HepG2 (cell line): ENCODE measurements around the gene SYNE2. TPM values are rescaled to one million over a fixed set of nuclear protein-coding genes. Genes with fewer than 3 reads are reported as not detected.
"Not testable (repeated sequence)": the region's sequence is repeated elsewhere in the genome, so short reads cannot be mapped to it uniquely, and the experiment has no call there.

Experiments used
- ATAC-seq: fragments of 200-7000 bp; cut with Tn5 transposase; 3 replicates; pipeline ENCODE4 v1.9.1; 2020; ENCODE audit warnings: mild to moderate bottlenecking, moderate library complexity
- BruUV-seq: library from RNA; stranded (reverse); fragments of 400-500 nt; replicated peaks from 2 replicates; lab custom pipeline; 2021; lab: Mats Ljungman, UMichigan
- CTCF ChIA-PET: fragments of 300-600 bp; formaldehyde crosslinking; extraction: SDS; loops from one replicate; lab custom pipeline; 2021; ENCODE audit warnings: low total read pairs, inconsistent platforms, low intra/inter-chr PET ratio; lab: Yijun Ruan, JAX
- POLR2A ChIA-PET: fragments of 350-600 bp; sonication (Branson Sonifier 250); formaldehyde crosslinking; loops from one replicate; lab custom pipeline; 2020; ENCODE audit warnings: antibody characterized with exemption, inconsistent platforms; lab: Yijun Ruan, JAX
- DNase-seq: peaks from one replicate; pipeline ENCODE4 v3.0.0-alpha.2; 2015; ENCODE audit warnings: low spot score
- FAIRE-seq: peaks from 3 replicates; lab custom pipeline; 2011; peaks lifted over from hg19 to GRCh38; lab: Jason Lieb, UNC
- H2AFZ ChIP-seq: one replicate; pipeline ENCODE4 v1.6.1; 2011; ENCODE audit warnings: low read length, inconsistent platforms
- H3K27ac ChIP-seq: fragments of 300-600 bp; 3 replicates; pipeline ENCODE4 v1.8.0; 2011; ENCODE audit warnings: mixed run types, mild to moderate bottlenecking, mixed read lengths, low read length, inconsistent platforms; ENCODE audit not compliant: insufficient read depth; ENCODE audit errors: extremely low read length
- H3K27me3 ChIP-seq, 2 experiments: fragments of 200-600 bp in 1 of 2; 2 replicates in 1 of 2; 3 replicates in 1 of 2; pipeline versions ENCODE4 v1.6.0 to v1.8.0; 2011; ENCODE audit warnings: low read length in 2 of 2, mild to moderate bottlenecking in 2 of 2, moderate library complexity in 2 of 2, inconsistent platforms in 1 of 2; ENCODE audit not compliant: insufficient read depth in 2 of 2, control insufficient read depth in 1 of 2
- H3K36me3 ChIP-seq, 2 experiments: fragments of 200-600 bp in 1 of 2; replicated peaks in 1 of 2; 2 replicates in 1 of 2; 3 replicates in 1 of 2; pipeline versions ENCODE4 v1.5.1 to v1.8.0; 2011; ENCODE audit warnings: low read length in 2 of 2, inconsistent platforms in 1 of 2; ENCODE audit not compliant: insufficient read depth in 2 of 2, control insufficient read depth in 1 of 2
- H3K4me1 ChIP-seq: 2 replicates; pipeline ENCODE4 v1.5.1; 2012; ENCODE audit warnings: low read length, inconsistent platforms; ENCODE audit not compliant: insufficient read depth
- H3K4me2 ChIP-seq: 2 replicates; pipeline ENCODE4 v1.6.0; 2011; ENCODE audit warnings: low read depth, low read length, inconsistent platforms
- H3K4me3 ChIP-seq, 3 experiments: fragments of 200-600 bp in 1 of 3; sonication (generic), shearing (Covaris generic) in 1 of 3; replicated peaks in 1 of 3; 2 replicates each; pipeline ENCODE4 v1.5.1; 2011 to 2016; ENCODE audit warnings: low read length in 3 of 3, inconsistent platforms in 2 of 3, low read depth in 2 of 3, mild to moderate bottlenecking in 2 of 3, control low read depth in 1 of 3, mixed read lengths in 1 of 3; ENCODE audit not compliant: insufficient read depth in 1 of 3
- H3K79me2 ChIP-seq: one replicate; pipeline ENCODE4 v1.6.1; 2011; ENCODE audit warnings: low read length, inconsistent platforms; ENCODE audit not compliant: insufficient read depth
- H3K9ac ChIP-seq: 2 replicates; pipeline ENCODE4 v1.6.0; 2011; ENCODE audit warnings: mild to moderate bottlenecking, low read depth, low read length, inconsistent platforms; ENCODE audit not compliant: insufficient read depth
- H3K9me3 ChIP-seq: 2 replicates; pipeline ENCODE4 v1.5.1; 2012; ENCODE audit warnings: mild to moderate bottlenecking, low read length
- H4K20me1 ChIP-seq: 2 replicates; pipeline ENCODE4 v1.6.0; 2011; ENCODE audit warnings: inconsistent platforms, mild to moderate bottlenecking, low read length, moderate library complexity; ENCODE audit not compliant: insufficient read depth
- CREB3 ChIP-seq: sonication (generic); formaldehyde crosslinking; IDR thresholded peaks from 2 replicates; pipeline ENCODE4 v1.5.0; 2020; ENCODE audit warnings: missing genetic modification reagents
- FLYWCH1 ChIP-seq: sonication (generic); formaldehyde crosslinking; IDR thresholded peaks from 2 replicates; pipeline ENCODE4 v1.8.1; 2023; ENCODE audit warnings: mild to moderate bottlenecking, missing genetic modification reagents
- MTF1 ChIP-seq: sonication (generic); formaldehyde crosslinking; IDR thresholded peaks from 2 replicates; pipeline ENCODE4 v1.5.0; 2020; ENCODE audit warnings: missing genetic modification reagents
- POLR2AphosphoS5 ChIP-seq: IDR thresholded peaks from 2 replicates; pipeline ENCODE4 v1.6.1; 2012; ENCODE audit warnings: low read depth, low read length
- REPIN1 ChIP-seq: sonication (generic); formaldehyde crosslinking; IDR thresholded peaks from 2 replicates; pipeline ENCODE4 v1.8.0; 2022; ENCODE audit warnings: missing genetic modification reagents, low read depth, mild to moderate bottlenecking, borderline replicate concordance
- SALL2 ChIP-seq: sonication (generic); formaldehyde crosslinking; IDR thresholded peaks from 2 replicates; pipeline ENCODE4 v1.8.1; 2023; ENCODE audit warnings: mild to moderate bottlenecking, missing genetic modification reagents, inconsistent platforms
- TCF7 ChIP-seq: sonication (generic); IDR thresholded peaks from 2 replicates; pipeline ENCODE4 v1.6.1; 2016; ENCODE audit warnings: antibody characterized with exemption, low read depth
- ZNF703 ChIP-seq: sonication (generic); formaldehyde crosslinking; IDR thresholded peaks from 2 replicates; pipeline ENCODE4 v1.5.1; 2020; ENCODE audit warnings: missing genetic modification reagents, mild to moderate bottlenecking, moderate library complexity, borderline replicate concordance
- ZNF746 ChIP-seq: sonication (generic); formaldehyde crosslinking; IDR thresholded peaks from 2 replicates; pipeline ENCODE4 v1.8.0; 2022; ENCODE audit warnings: mild to moderate bottlenecking, missing genetic modification reagents
- WGBS: methylation state at CpG from one replicate; pipeline ENCODE4 v1.1.6; 2017; ENCODE audit warnings: low lambda C conversion rate; 5-methylcytosine and 5-hydroxymethylcytosine counted together
- in situ Hi-C: cut with HindIII; loops from 2 replicates; pipeline ENCODE4 v1.10.0; 2017; ENCODE audit warnings: low pct_unique_long_range_greater_than_20kb; ENCODE audit not compliant: extremely low pct_ligation_motif_present
- intact Hi-C: fragments of 100-400 bp; cut with micrococcal nuclease; formaldehyde crosslinking; loops from one replicate; pipeline ENCODE4 v1.10.0; 2022; ENCODE audit not compliant: unreplicated experiment
- polyA plus RNA-seq, 8 experiments: library from polyadenylated mRNA; depleted of rRNA in 3 of 8; stranded (reverse) in 7 of 8; unstranded in 1 of 8; fragments of >200 nt; fragmentation: Illumina TruSeq in 4 of 8; extraction: Trizol in 4 of 8; gene quantifications; 2 replicates each; pipeline versions ENCODE4 v1.2.1 to v1.2.3, GENCODE V29; 2011 to 2016; ENCODE audit warnings: low read depth in 4 of 8, missing spikeins in 1 of 8, mixed read lengths in 1 of 8; ENCODE audit not compliant: insufficient read depth in 1 of 8
- total RNA-seq, 5 experiments: library from RNA; depleted of rRNA; stranded (reverse); fragments of >200 nt; fragmentation: Illumina TruSeq; extraction: Trizol; gene quantifications; 2 replicates each; pipeline ENCODE4 v1.2.3, GENCODE V29; 2016; ENCODE audit warnings: low read depth in 1 of 5
- TF ChIP-seq, protein P1 (sequence below): sonication (generic); formaldehyde crosslinking; IDR thresholded peaks from 2 replicates; pipeline ENCODE4 v1.5.1; 2020; ENCODE audit warnings: missing genetic modification reagents, mild to moderate bottlenecking, borderline replicate concordance
- TF ChIP-seq, protein P2 (sequence below): sonication (generic); formaldehyde crosslinking; IDR thresholded peaks from 2 replicates; pipeline ENCODE4 v1.4.0; 2020; ENCODE audit warnings: mild to moderate bottlenecking, missing genetic modification reagents
- TF ChIP-seq, protein P3 (sequence below): sonication (generic); formaldehyde crosslinking; IDR thresholded peaks from 2 replicates; pipeline ENCODE4 v1.9.0; 2022; ENCODE audit warnings: low read depth, missing genetic modification reagents
- TF ChIP-seq, protein P4 (sequence below): IDR thresholded peaks from 2 replicates; pipeline ENCODE4 v1.6.1; 2012; ENCODE audit warnings: low read depth, low read length, improper control_type of control experiment

Gene SYNE2
- total and polyA plus RNA-seq, 2 of the 13 experiments (the other 11 are each of a cell fraction or from before 2014, with no cell fraction given) = 6.2 to 13.3 TPM

GRCh38 chr14:64117671-64118402 is 265.0 kb downstream of the SYNE2 start (continued):
- no peak for TF ChIP-seq ZNF703 (CRISPR knock-in tag)
- TF ChIP-seq POLR2AphosphoS5 = no peak
- no peak for TF ChIP-seq FLYWCH1 (CRISPR knock-in tag)
- TF ChIP-seq, protein P1, sequence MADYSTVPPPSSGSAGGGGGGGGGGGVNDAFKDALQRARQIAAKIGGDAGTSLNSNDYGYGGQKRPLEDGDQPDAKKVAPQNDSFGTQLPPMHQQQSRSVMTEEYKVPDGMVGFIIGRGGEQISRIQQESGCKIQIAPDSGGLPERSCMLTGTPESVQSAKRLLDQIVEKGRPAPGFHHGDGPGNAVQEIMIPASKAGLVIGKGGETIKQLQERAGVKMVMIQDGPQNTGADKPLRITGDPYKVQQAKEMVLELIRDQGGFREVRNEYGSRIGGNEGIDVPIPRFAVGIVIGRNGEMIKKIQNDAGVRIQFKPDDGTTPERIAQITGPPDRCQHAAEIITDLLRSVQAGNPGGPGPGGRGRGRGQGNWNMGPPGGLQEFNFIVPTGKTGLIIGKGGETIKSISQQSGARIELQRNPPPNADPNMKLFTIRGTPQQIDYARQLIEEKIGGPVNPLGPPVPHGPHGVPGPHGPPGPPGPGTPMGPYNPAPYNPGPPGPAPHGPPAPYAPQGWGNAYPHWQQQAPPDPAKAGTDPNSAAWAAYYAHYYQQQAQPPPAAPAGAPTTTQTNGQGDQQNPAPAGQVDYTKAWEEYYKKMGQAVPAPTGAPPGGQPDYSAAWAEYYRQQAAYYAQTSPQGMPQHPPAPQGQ (CRISPR knock-in tag) = no peak
- no peak for TF ChIP-seq CREB3 (CRISPR knock-in tag)
- TF ChIP-seq, protein P2, sequence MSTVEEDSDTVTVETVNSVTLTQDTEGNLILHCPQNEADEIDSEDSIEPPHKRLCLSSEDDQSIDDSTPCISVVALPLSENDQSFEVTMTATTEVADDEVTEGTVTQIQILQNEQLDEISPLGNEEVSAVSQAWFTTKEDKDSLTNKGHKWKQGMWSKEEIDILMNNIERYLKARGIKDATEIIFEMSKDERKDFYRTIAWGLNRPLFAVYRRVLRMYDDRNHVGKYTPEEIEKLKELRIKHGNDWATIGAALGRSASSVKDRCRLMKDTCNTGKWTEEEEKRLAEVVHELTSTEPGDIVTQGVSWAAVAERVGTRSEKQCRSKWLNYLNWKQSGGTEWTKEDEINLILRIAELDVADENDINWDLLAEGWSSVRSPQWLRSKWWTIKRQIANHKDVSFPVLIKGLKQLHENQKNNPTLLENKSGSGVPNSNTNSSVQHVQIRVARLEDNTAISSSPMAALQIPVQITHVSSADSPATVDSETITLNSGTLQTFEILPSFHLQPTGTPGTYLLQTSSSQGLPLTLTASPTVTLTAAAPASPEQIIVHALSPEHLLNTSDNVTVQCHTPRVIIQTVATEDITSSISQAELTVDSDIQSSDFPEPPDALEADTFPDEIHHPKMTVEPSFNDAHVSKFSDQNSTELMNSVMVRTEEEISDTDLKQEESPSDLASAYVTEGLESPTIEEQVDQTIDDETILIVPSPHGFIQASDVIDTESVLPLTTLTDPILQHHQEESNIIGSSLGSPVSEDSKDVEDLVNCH (CRISPR knock-in tag) = no peak
- TF ChIP-seq, protein P3, sequence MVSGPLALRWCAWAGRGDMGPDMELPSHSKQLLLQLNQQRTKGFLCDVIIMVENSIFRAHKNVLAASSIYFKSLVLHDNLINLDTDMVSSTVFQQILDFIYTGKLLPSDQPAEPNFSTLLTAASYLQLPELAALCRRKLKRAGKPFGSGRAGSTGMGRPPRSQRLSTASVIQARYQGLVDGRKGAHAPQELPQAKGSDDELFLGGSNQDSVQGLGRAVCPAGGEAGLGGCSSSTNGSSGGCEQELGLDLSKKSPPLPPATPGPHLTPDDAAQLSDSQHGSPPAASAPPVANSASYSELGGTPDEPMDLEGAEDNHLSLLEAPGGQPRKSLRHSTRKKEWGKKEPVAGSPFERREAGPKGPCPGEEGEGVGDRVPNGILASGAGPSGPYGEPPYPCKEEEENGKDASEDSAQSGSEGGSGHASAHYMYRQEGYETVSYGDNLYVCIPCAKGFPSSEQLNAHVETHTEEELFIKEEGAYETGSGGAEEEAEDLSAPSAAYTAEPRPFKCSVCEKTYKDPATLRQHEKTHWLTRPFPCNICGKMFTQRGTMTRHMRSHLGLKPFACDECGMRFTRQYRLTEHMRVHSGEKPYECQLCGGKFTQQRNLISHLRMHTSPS (CRISPR knock-in tag) = no peak
- TF ChIP-seq ZNF746 (CRISPR knock-in tag) = no peak
- TF ChIP-seq MTF1 (CRISPR knock-in tag) = no peak
- TF ChIP-seq, protein P4, sequence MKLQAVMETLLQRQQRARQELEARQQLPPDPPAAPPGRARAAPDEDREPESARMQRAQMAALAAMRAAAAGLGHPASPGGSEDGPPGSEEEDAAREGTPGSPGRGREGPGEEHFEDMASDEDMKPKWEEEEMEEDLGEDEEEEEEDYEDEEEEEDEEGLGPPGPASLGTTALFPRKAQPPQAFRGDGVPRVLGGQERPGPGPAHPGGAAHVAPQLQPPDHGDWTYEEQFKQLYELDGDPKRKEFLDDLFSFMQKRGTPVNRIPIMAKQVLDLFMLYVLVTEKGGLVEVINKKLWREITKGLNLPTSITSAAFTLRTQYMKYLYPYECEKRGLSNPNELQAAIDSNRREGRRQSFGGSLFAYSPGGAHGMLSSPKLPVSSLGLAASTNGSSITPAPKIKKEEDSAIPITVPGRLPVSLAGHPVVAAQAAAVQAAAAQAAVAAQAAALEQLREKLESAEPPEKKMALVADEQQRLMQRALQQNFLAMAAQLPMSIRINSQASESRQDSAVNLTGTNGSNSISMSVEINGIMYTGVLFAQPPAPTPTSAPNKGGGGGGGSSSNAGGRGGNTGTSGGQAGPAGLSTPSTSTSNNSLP = no peak
- no peak for TF ChIP-seq SALL2 (CRISPR knock-in tag)
- no peak for TF ChIP-seq REPIN1 (CRISPR knock-in tag)
- TF ChIP-seq TCF7 = no peak

DNA sequence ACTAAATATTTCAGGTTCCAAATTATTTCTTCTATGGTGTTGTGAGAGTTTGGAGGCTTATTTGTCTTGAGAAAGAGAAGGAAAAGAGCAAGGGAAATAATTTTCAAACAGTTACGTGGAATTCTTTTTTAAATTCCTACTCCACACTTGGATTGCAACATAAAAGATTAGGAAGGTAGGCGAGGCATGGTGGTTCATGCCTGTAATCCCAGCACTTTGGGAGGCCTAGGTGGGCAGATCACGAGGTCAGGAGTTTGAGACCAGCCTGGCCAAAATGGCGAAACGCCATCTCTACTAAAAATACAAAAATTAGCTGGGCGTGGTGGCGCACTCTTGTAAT is 265.6 kb downstream of the SYNE2 start:
- intact Hi-C loops, CTCF ChIA-PET, H4K20me1 ChIP-seq, in situ Hi-C loops, FAIRE-seq, ATAC-seq, BruUV-seq, H3K36me3 ChIP-seq, DNase-seq, H3K9ac ChIP-seq, H3K79me2 ChIP-seq, H2AFZ ChIP-seq, H3K27ac ChIP-seq, H3K4me2 ChIP-seq, H3K27me3 ChIP-seq, H3K4me3 ChIP-seq, H3K9me3 ChIP-seq, POLR2A ChIA-PET, H3K4me1 ChIP-seq: not testable (repeated sequence)
- 84% methylated on average over 7 of the region's 7 CpGs for WGBS
